ENCODE data around the gene ACBD6.
"Not testable (repeated sequence)": the region's sequence is repeated elsewhere in the genome, so short reads cannot be mapped to it uniquely, and the experiment has no call there.

ACBD6 gene

DNA sequence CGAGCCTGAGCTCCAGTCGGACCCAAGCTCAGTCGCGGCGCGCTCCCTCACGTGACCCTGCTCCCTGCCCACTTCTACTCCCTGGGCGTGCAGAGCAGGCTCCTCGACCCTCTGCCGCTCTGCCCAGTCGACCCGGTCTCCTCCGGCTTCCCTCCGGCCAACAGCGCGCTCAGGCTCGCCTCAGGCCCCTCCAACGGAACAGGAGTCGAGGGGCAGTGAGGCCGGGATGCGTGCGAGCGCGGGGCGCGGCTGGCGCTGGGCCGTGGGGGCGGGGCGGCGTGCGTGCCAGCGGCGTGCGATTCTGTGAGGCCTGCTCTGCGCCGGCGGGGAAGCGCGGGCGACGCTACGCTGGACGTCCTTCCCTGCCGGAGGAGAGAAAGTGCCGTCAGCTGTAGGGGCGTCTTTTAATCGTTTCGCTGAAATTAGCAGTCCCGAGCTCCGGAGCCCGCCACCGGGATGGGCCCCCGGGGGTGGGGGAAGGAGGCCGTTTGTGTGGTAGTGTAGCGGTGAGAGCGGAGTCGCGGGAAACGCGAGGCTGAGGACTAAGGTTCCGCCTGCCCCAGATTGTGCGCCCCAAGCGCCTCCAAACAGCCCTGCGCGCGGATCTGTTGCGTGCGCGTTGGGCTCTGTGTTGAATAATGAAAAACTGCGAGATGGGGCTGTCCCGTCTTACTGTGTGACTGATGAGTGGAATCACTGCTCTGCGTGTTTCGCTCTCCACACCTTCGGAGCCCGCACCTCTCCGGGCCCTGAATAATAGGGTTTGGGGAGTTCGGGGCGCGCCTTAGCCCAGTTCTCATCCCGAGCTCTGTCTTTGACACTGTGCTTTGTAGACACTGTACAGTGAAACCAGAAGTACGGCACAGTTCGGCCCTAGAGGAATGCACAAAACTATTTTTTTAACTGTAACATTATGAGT, at the start of gene ACBD6:
TSS of gene ACBD6 (minus strand) at position 217 of the 919 bp plus-strand sequence. CDS start 311 bp downstream, outside the sequence.
- DNase-seq (ENCODE audit: insufficient read length, low spot score) (peak; percentile 83), FAIRE-seq (peak; percentile 73)

DNA sequence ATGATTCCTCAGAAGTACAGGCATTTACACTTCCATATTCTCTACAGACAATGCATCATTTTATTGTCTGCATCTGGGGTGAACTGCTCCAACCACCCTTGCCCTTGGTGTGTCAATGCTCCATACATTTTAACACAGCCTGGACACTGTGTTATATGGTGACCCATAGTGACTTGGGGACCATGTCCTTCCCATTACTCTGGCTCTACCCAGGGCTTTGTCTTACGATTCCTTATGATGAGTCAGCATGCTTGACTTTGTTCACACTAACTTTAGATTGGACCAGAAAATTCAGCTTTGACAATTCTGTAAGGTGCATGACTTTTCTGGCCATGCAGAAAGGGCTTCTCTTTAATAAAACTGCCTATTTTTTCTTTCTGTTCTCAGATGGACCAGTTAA, 49.6 kb upstream of the ACBD6 start:
- FAIRE-seq (no peak), DNase-seq (ENCODE audit: insufficient read length, low spot score) (no peak)

DNA sequence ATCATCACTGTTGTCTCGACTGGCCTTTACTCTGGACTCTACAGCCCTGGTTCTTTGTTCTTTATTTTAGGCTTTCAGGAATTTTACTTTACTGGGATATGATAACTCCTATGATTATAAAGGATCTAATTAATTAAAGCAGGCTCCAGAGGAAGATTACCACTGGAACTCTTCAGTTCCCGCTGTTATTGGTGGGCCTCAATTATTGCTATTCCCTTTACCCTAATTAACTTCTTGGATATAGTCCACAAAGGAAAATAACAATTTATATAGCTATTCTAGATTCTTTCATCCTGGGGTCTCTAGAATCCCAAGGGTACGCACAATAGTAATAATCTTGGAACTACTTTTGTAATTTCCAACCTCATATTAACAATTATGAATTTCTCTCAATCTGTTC, 47.9 kb upstream of the ACBD6 start:
- DNase-seq (ENCODE audit: insufficient read length, low spot score) (no peak), FAIRE-seq (no peak)

DNA sequence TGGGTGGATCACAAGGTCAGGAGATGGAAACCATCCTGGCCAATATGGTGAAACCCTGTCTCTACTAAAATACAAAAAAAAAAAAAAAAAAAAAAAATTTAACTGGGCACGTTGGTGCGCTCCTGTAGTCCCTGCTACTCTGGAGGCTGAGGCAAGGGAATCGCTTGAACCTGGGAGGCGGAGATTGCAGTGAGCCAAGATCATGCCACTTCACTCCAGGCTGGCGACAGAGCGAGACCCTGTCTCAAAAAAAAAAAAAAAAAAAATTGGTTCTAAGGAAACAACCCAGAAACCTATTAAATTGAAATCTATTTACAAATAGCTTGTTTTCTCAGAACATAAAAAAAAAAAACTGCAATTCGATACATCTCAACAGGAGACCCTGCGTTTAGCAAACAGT, 47.4 kb upstream of the ACBD6 start:
- not testable (repeated sequence) for FAIRE-seq

GRCh38 chr1:180548686-180549317, 46.4 kb upstream of the ACBD6 start:
- DNase-seq (ENCODE audit: insufficient read length, low spot score), result no peak
- FAIRE-seq, result no peak

More for the DNA sequence above, 47.4 kb upstream of the ACBD6 start:
- DNase-seq (ENCODE audit: insufficient read length, low spot score), result not testable (repeated sequence)

DNA sequence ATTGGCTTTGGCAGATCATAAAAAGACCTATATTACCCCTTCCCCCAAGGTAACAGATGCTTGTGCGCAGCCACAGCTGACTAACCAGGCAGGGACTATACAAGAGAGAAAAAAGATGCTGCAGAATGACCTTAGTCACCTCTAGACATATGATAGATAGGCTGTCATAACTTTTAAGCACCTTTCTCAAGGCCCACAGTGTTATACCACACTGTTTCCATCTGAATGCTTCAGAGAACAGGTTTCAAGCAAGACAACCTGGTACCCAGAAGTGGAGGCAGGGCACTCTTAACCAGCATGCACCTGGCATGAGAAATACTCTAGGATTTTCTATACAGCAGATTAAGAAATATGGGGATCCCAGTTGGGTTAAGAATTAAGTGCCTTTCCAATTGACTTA, 43.6 kb upstream of the ACBD6 start:
- no peak for DNase-seq (ENCODE audit: insufficient read length, low spot score)
- FAIRE-seq, result no peak

- no peak for FAIRE-seq
- no peak for DNase-seq (ENCODE audit: insufficient read length, low spot score)
These were observed 41.7 kb upstream of the ACBD6 start for GRCh38 chr1:180544050-180544449.

GRCh38 chr1:180542838-180543145, 40.4 kb upstream of the ACBD6 start:
- no peak for DNase-seq (ENCODE audit: insufficient read length, low spot score)
- FAIRE-seq, result no peak

- FAIRE-seq, result no peak
- no peak for DNase-seq (ENCODE audit: insufficient read length, low spot score)
These were observed 39.9 kb upstream of the ACBD6 start for GRCh38 chr1:180542113-180542837.

- FAIRE-seq (no peak), DNase-seq (ENCODE audit: insufficient read length, low spot score) (no peak)
These were observed 38.6 kb upstream of the ACBD6 start for GRCh38 chr1:180540697-180541594.

DNA sequence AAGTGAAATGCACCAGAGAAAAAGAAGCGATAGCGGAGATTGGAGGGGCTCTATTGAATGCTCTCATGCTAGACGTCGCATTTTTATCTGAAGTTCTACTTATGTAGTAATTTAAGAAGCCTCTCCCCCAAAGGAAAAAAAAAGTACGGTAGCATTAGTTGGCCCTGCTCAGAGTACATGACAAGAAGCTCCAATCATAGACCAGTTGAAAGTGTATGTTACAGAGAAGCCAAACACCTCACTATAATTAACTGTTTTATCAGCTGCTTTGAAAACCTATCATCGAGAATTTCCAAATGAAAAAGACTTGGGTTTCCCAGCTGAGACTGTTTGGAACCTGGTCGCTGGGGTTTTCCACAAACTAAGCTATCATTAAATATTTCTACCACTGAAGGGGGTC, 36.8 kb upstream of the ACBD6 start:
- no peak for FAIRE-seq

DNA sequence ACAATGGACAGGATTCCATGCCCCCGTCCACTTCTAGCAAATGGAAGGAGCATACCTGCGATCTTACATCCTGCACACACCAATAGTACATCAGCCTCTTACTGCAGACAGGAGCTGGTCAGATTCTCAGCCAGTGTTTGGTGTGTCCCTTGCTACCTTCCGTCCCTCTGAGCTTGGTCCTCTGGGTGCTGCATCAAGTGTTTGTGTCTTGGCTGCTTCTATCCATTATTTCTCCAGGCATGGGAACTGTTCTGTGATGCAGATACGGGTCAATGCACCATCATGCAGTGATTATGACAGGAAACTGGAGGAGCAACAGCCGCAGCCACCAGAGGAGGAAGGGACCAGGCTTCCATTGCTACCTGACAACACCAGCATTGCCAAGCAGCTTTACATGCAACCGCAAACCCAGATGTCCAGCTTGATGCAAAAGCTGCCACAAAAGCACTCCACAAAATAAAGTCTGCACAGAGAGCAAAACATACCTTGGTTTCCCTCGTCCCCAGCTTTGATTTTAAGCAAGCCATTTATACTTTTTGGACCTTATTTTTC, 34.5 kb upstream of the ACBD6 start:
- DNase-seq (ENCODE audit: insufficient read length, low spot score) (no peak), FAIRE-seq (no peak)

More for the DNA sequence above, 36.8 kb upstream of the ACBD6 start:
- DNase-seq (ENCODE audit: insufficient read length, low spot score), result no peak

GRCh38 chr1:180535418-180535999, 33.1 kb upstream of the ACBD6 start:
- FAIRE-seq, result no peak
- DNase-seq (ENCODE audit: insufficient read length, low spot score), result no peak

- no peak for FAIRE-seq
- DNase-seq (ENCODE audit: insufficient read length, low spot score), result no peak
These were observed 31.8 kb upstream of the ACBD6 start for GRCh38 chr1:180534214-180534613.

GRCh38 chr1:180533266-180533987, 31.1 kb upstream of the ACBD6 start:
- peak; percentile 54 for DNase-seq (ENCODE audit: insufficient read length, low spot score)
- no peak for FAIRE-seq

GRCh38 chr1:180532854-180533253, 30.5 kb upstream of the ACBD6 start:
- FAIRE-seq (no peak), DNase-seq (ENCODE audit: insufficient read length, low spot score) (no peak)

DNA sequence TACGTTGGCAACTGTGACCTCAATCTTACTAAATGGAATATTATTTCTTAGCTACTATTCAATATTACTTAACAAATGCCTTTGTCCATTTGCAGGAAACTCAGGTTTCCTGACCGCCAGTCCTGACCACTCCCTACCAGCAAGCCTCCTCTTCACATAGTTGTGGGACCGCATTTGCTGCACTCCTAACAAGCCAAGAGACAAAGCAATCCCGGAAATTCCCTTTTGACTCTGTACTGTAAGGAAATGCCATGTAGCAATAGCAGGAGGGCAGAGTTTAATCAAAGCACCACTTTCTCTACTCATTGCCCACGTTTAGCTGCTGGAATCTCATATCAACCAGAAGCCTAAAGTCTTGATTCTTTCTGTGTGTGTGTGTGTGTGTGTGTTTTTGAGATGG, 28.1 kb upstream of the ACBD6 start:
- FAIRE-seq (no peak), DNase-seq (ENCODE audit: insufficient read length, low spot score) (peak; percentile 50)

DNA sequence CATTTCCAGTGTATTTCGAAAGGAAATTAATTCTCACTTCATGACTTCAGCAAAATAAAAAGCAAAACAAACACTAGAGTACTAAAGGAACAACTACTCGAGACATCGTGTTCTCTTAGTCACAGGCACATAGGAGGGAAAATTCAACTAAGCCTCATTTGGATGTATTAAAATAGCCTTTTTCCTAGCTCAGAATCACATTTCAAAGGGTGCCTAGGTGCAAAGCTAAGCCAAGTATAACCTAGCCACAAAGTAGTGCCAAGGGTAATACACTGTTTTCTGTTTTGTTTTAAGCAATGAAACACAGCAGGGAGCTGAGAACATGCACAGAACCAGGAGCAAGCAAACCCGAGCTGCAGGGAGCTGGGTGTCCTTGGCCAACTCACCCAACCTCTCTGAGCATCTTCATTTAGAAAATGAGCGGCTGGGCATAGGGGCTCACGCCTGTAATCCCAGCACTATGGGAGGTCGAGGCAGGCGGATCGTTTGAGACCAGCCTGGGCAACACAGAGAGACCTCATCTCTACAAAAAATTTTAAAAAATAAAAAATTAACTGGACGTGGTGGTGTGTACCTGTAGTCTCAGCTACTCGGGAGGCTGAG, 26.6 kb upstream of the ACBD6 start:
- DNase-seq (ENCODE audit: insufficient read length, low spot score) (no peak), FAIRE-seq (no peak)

Measured in HTR-8/SVneo (cell line).